ENCODE measurements around the gene PRR7.
A peak's percentile ranks its signal among the peaks of the same experiment; 100 is the strongest.

The PRR7 gene

DNA sequence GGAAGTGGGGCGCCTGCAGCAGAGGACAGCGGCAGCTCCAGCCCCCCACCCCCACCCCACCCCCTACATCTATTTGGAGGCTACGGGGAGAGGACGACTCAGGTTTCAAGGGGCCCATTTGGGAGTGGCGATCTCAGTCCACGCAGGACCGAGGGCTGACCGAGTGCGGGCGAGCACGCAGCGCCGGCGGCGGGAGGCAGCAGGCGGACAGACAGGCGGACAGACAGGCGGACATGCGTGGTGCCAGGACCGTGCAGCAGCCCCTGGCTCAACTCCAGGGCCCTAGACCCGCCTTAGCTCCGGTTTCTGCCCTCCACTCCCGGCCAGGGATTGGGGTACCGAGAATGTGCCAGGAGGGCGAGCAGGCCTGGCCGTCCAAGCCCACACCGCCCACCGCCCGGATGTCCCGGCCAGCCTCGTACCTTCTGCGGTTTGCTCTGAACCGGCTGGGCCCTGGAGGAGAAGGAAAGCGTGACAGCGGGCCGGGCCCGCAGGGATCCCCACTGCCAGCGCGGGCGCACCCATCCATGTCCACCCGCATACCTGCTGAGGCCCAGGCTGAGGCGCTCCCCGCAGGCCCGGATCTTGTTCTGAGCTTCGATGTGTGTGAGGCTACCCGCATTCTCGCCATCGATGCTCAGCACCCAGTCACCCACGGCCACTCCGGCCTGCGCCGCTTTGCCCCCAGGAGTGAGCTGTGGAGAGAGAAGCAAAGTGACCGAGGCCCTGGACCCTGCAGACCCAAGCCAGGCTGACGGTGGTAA, 45.6 kb downstream of the PRR7 start:
- Histone ChIP-seq H3K4me3 (no peak overlapping the region), H3K27ac (peak overlapping the region in 1 of 21 experiments; percentile 6)

DNA sequence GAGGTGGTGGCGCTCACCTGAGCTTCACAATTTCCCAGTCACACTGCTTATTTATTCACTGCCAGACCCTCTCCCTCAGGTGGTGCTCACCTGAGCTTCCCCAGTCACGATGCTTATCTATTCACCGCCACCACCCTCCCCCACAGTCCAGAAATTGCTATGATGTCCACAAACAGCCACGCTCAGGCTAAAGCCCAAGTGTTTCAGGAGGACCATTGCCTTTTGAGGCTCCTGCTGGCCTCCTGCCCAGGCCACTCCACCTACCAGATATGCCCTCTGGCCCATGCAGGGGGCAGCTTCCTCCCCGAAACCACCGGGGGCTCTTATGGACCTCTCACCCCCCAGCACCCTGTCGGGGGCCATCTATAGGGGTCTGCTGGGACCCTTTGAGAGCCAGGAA, 46.2 kb downstream of the PRR7 start:
- H3K27ac ChIP-seq = peak overlapping the region in 7 of 21 experiments; percentile 10 to 88 (median 32)
- no peak overlapping the region for H3K4me3 ChIP-seq

DNA sequence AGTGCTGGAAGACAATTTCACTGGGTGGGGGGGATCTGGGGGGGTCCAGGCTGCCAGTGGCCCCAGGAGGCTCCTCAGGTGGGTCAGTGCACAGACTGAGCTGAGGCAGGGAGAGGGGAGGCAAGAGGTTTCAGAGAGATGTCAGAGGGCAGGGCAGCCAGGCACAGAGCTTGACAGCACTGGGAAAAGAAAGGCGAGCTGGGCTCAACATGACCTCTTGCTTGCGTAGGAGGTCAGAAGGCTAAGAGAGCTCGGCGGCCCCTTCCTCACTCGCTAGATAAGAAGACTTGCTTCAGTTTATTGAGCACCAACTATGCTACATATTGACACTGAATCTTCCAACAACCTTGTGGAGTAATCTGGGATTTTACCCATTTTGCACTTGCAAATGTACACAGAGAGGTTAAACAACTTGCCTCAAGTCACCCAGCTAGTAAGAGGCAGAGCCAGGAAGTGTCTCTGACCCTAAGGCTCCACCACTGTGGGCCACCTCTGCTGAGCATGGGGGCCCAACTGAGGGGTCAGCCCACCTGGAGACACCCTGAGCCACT, 47.3 kb downstream of the PRR7 start:
- H3K4me3 ChIP-seq = no peak overlapping the region
- peak overlapping the region in 20 of 21 experiments; percentile 18 to 96 (median 85) for H3K27ac ChIP-seq

DNA sequence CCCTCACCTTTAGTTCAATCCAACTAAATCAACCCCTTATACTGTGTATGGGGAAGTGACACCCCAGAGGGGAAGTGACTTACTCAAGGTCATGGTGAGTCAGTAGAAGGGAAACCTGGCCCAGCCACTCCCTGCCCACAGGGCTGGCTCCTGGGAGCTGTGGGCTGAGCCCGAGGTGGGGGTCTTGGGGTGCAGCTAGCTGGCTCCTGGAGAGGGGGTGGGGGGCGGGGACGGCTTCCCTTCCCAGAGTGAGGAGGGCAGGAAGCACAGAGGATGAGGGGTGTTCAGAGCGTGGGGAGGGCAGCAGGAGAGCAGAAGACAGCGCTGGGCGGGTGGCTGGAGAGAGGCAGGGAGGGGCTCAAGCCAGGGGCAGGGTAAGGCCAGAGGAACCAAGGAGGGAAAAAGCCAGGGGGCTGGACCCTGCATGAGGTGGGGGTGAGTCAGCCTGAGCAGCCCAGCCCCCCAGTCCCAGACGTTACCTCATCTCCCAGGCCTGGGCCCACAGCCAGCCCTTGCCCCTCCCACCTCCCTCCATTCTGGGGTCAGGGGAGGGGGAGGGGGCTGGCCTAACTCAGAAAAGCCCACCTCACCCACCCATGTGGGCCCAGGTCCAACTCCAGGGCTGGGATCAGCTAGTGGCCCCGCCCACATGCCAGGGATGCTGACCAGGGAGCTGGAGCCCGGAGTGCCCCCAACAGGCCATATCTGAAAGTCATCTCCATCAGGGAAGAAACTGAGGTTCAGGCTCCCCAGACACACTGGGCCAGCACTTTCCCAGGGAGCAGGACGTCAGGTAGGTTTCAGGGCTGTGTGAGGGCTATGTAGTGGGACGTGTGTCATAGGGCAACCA, 48.0 kb downstream of the PRR7 start:
- peak overlapping the region in 2 of 7 experiments; percentile 64 to 71 for H3K4me3 ChIP-seq
- H3K27ac ChIP-seq = peak overlapping the region in 20 of 21 experiments; percentile 18 to 96 (median 85)

DNA sequence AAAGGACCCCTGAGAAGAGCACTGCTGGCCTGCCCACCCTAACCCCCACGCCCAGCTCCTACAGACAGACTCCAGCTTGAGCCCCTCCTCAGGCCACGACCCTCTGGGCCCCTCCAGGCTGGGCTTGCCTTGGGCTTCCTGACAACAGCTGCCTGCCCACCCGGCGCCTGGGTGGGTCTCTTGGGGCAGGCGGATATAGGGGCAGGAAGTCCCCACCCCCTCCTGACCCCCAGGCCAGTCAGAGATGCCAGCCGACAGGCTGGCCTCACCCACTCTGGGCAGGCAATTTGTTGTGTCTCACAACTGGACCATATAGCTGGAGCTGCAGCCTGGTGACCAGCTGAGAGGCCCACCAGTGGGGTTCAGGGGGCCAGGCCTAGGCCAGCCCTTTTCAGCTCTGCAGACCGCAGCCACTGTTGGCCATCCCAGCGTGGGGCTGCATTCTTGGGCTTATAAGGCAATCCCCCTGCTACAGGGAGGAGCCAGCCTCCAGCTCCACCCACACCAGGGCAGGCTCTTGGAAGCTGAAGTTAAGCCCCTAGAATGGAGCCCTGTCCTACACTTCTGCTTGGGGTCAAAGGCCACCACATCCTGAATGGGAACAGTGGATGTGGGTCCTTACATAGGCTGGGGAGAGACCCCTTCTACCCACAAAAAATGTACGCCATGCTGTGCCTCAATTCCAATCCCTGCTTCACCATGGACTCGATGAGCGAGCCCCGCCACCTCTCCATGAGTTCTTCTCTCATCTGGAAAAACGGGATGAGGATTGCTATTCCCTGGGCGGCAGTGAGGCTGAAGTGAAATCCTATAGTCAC, 48.8 kb downstream of the PRR7 start:
- Histone ChIP-seq H3K27ac (peak overlapping the region in 20 of 21 experiments; percentile 3 to 96 (median 87)), H3K4me3 (peak overlapping the region in 4 of 7 experiments; percentile 60 to 73 (median 68))

DNA sequence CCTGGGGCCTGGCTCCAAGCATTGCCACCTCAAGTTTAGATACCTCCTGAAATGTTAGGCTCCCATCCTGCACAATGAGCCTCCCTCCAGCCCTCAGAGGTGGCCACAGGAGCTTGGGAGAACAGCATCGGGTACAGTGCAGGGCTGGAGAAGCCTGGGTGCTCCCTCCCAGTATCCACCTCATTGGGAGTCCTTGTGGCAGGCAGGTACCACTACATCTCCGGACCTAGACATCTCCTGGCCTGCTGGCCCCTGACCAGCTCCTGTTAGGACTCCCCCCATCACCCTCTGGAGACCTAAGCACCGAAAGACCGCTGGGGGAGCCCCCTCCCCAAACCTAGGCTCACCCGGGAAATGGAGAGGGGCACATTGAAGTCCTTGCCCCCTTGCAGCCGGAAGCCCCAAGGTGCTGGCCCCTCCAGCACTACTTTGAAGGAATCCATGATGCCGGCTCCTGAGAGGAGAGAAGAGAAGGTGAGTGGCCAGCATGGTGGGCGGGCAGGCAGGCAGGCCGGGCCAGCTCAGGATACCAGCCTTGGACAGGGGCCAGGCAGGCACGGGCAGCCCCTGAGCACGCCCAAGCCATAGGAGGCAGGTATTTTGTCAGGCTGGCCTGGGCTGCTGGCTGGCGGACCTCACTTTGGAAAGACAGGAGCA, 49.6 kb downstream of the PRR7 start:
- H3K4me3 ChIP-seq = peak overlapping the region; percentile 60 to 79 (median 71)
- peak overlapping the region in 20 of 21 experiments; percentile 78 to 96 (median 87) for H3K27ac ChIP-seq

DNA sequence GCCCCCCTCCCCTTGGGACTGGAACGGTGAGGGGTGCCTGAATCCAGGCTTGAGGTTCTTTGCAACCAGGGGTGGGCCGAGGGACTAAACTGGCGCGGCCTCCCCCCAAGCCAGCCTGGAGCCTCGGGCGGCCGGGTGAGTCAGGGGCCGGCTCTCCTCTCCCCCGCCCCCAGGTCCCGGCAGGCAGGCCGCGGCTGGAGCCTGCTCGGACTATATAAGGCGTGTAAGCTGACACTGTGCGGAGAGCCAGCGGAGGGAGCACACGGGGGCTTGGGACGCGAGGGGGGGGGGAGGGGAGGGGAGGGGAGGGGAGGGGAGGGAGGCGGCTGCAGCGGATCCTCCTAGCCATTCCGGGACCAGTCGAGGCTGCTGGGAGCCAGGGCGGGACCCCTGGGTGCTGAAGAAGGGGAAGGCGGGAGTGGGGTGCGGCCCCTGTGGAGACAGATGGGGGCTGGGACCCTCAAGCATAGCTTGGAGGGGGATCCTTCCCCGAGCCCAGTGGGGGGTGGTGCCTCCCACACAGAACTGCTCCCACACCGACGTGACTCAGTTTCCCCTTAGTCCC, 50.2 kb downstream of the PRR7 start:
- peak overlapping the region; percentile 60 to 79 (median 71) for H3K4me3 ChIP-seq
- H3K27ac ChIP-seq = peak overlapping the region; percentile 78 to 96 (median 86)

DNA sequence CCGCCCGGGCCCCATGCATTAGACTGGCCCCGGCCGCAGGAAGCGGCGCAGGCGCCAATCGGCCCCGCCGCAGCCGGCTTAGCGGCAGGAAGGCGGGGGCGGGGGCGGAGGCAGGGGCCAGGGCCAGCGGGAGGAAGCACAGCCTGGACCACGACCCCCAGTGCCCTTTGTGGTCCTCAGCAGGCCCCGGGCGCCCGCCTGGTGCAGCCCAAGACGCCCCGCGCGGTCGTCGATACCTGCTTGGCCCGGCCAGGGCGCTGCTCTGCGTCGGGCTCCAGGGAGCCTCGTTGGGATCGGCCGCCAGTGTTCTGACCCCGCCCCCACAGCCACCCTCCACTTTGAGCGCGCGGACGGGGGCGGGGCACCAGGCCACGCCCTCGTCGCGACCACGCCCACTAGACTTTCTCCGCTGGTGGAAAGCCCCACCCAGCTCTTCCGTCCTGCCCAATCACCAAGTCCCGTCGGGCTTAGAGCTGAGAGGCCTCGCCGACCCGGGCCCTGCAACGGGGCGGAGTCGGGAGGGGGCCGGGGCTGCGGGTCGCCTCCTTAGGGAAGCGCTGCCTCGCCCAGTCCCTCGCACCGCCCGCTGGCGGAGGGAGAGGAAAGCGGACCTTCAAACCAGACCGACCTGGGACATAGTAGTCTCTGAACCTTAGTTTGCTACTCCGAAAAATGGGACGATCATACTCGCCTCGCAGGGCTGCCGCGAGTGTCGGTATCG, 50.8 kb downstream of the PRR7 start, which contains the start of gene PDLIM7:
Gene PDLIM7, minus strand, starts transcription at position 313 of the 721 bp plus-strand sequence. CDS start 1,092 bp downstream, outside the sequence.
- H3K27ac ChIP-seq = peak within 1 kb of the TSS; percentile 78 to 96 (median 86)
- peak within 1 kb of the TSS; percentile 60 to 79 (median 71) for H3K4me3 ChIP-seq

DNA sequence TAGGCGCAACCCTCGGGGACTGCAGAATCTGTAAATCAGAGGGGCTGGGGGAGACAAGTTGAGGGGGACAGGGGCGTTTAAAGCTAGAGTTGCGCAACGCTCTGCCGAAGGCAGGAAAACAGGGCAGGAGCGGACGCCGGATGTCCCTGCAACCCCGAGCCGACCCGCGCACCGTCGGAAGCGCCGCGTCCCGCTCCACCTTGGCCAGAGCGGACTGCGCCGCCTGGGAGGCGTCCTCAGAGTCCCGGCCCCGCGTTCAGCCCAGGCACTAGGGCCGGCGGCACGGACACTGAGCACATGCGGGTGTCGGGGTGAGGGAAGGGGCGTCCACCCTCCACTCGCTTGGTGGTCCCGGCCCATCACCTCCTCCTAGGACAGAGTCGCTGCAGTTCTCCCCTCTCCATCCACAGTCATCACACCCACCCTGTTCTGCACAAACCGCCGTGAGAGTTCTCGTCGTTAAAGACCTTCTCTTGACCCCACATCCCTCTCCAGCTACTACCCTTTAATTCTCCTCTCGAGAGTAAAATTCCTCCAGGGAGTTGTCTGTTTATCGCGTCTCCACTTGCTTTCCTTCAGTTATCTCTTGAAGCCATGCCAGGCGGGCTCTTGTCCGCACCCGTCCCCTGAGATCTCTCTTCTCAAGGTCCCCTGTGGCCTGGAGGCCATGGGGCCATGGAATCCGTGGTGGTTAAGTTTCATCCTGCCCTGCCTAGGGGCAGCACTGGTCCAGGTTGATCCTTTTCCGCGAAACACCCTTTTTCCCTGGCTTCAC, 51.6 kb downstream of the PRR7 start:
- H3K27ac ChIP-seq = peak overlapping the region in 15 of 21 experiments; percentile 1 to 96 (median 88)
- H3K4me3 ChIP-seq = peak overlapping the region; percentile 60 to 79 (median 71)

DNA sequence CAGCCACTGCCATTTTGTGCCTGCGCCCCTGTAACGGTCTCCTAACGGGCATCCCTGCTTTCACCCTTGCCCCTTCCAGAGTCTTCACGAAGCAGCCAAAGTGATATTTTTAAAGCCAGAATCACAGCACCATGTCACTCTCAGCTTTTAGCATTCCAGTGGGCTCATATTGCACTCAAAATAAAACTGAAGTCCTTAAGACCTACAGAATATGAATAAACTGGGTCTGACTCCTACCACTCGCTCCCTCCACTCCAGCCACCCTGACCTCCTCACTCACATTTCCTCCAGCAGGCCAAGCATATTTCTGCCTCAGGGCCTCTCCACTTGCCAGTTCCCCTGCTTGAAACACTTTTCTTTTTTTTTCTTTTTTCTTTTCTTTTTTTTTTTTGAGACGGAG, 53.2 kb downstream of the PRR7 start:
- H3K27ac ChIP-seq = no peak overlapping the region

DNA sequence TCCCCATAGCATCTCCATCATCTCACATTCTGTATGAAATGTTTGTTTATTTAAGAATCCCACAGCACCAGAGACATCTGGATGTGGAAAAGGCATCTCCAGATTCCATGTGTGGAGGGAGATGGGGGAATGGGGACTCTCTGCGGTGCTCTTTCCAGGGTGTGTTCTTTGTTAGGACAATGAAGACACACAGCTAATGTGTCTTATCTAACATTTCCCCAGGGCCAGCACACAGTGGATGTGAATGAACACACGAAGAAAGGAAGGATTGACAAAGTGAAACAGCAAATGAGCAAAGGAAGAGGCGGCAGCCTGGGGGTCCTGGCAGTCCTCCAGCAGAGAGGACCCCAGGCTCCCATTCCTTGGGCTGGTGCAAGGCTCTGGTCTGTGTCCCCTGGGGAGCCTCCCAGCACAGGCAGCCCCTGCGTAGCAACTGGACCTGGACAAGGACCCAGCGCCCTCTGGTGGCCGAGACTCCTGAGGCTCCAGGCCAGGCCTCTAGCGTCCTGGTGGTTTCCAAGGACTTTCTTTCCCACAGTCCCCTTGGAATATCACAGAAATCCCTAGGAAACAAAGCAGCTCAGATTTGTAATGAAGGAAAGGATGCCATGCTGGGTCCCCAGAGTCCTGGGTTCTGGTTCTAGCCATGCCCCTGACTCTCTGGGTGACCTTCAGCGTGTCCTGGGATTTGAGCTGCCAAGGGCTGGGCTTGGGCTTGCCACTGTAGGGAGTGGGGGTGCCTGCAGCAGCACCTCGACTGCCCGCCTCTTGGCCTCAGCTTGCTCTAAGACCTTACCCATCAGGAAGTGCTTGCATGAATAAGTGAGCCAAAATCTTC, 54.3 kb downstream of the PRR7 start:
- Histone ChIP-seq H3K4me3 (no peak overlapping the region), H3K27ac (peak overlapping the region in 1 of 21 experiments; percentile 30)

More for the DNA sequence above, 53.2 kb downstream of the PRR7 start:
- H3K4me3 ChIP-seq = no peak overlapping the region

DNA sequence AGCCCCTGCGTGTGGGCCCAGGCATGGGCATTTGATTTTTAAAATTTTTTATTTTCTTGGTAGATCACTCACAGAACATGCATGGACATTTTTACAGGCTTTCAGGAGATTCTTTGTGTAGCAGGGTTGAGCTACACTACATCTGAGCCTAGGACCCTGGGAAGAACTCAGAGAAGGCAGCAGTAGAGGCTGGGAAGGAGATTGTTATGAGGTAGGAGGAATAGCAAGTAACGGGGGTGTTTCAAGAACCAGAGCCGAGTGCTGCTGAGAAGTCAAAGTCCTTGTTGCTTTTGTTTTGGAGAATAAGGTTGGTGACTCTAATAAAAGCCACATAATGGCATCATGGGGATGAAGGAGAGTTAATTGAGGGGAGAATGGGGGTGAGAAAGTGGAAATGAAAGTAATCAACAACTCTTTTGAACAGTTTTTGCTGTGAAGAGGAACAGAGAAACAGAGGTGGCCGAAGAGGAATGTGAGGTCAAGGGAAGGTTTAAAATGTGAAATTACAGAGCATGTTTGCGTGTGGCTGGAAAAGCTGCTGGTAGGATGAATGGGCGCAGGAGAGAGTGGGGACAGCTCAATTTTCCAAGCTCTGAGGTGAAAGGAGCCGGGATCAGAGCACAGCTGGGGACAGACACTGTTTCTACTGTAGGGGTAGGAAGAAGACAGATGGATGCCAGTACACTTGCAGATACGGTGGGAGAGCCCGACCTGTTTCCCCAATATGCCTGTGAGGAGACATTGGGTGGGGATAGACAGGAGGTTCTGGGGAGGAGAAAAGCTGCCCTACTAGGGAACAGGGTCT, 55.5 kb downstream of the PRR7 start:
- no peak overlapping the region for H3K27ac ChIP-seq
- H3K4me3 ChIP-seq = no peak overlapping the region

DNA sequence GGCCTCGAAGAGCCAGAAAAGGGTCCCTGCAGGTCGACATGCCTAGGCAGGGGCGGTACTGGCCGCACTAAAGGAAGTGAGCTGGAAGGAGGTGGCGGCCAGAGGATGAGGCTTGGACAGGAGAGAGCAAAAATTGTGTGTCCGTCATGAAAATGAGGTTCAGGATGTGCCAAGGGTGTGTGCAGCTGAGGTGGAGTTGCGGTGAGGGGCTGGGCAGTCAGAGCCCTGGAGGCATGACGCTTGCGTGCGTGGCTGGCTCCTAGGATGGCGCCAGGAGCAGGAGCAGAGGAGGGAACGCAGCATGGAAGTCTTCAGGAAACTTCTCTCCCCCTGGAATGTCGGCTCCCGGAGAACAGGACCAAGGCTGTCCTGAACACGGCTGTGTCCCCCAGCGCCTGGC, 56.3 kb downstream of the PRR7 start:
- H3K4me3 ChIP-seq = no peak overlapping the region
- no peak overlapping the region for H3K27ac ChIP-seq

DNA sequence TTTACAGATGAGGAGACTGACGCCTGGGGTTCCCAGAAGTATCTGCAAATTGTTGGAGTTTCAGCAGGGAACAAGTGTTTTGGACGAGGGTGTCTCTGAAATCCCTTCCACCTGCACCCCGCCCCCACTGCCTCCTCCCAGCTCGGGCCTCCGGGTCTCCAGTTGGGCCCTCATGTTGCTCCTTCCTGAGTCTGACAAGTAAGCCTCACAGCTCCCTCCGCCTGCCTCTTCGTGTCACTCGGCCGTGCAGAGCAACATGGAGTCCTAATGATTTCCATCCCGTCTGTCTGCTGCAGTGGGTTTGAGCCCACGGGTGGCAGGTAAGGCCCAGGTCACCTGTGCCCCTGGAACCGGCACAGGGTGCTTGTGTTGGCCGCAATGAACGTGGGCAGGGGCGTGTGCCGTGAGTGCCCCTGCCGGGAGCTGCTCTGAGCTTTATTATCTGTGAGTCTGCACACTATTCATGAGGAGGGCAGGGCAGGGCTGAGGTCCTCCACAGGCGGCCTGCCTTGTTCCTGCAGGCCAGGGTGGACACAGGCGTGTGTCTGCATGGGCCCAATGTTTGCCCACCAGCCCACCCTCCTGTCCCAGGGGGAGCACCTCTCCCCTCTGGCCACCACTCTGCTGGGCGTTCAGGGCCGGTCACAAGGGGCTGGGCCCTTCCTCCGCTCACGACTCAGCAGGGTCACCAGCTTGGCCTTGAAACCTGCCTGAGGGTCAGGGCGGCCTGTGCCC, 56.9 kb downstream of the PRR7 start:
- H3K4me3 ChIP-seq = no peak overlapping the region
- H3K27ac ChIP-seq = no peak overlapping the region
